CD4-positive, alpha-beta T cell treated with Interleukin-12 subunit alpha and Interleukin-12 subunit beta, for 1 hour (primary cell): ENCODE results near the gene PPP6R1.
A peak's percentile ranks its signal among the peaks of the same experiment; 100 is the strongest.

Experiments used
- DNase-seq: peaks from one replicate; pipeline ENCODE4 v3.0.0-alpha.2; 2020

The PPP6R1 gene

DNA sequence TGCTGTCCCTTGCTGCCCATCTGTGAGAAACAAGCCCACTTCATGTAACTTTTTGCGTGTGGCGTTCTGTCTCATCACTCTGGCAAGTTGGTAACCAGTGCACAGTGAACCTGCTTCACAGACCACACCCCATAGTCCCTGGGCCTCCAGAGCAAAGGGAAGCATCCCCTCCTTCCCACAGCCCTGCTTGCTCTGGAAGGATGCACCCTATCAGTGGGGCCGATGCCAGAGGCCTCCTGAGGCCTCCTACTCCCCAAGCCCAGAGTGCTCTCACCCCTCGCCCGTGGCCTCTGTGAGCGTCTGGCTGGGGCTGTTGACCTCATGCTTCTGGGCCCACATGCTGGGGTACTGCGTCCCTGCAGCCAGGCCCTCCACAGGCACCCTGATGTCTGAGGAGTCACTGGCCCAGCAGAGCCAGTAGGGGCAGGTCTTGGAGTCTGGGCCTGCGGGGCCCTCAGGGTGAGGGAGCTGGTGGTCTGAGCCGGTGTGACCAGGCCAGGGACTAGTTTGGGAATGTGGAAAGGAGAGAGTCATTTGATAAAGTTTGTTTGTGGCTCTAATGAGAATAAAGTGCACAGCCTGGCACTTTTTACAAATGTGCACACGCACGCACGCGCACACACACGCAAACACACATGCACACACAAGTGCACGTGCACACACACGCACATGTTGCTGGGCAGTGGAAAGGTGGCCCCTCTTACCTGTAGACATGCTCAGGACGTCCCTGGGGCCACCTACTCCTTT lies 35.4 kb downstream of the PPP6R1 start:
- no peak for DNase-seq

DNA sequence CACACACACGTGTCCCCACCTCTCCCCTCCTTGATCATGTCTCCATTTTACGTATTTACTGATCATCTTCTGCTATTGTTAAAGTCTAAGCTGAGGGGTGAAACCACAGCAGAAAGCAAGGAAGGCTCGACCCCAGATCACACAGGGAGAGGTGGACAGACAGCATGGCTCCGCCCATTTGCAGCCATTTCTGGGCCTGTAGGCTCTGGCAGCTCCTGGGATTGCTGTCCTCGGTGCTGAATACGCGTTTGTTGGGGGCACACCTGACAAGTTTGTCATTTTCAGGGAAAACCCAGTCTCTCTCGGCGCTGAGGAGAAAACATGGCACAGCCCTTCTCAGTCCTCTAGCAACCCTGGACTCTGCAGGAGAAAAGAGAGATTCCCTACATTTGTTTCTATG lies 38.3 kb downstream of the PPP6R1 start:
- no peak for DNase-seq

- peak; percentile 41 for DNase-seq
Observed at GRCh38 chr19:55216461-55217198, 42.2 kb downstream of the PPP6R1 start.

GRCh38 chr19:55213547-55213946 lies 45.3 kb downstream of the PPP6R1 start:
- no peak for DNase-seq

DNA sequence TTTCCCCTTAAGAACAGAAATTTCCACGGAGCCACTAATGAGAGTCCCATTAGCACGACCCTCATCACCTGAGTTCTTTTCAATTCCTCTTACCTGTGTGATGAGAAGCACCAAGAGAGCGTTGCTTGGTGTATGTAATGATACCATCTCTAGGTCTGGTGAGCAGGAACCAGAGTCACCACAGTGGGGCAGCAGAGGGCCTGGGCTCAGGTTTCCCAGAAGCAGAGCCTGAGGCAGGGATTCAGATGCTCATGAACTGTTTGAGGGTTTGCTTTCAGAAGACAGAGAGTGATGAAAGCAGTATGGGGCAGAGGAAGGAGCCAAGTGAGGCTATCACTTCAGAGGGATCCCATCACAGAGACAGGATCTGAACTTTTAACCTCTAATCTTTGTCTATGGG lies 46.4 kb downstream of the PPP6R1 start:
- peak; percentile 47 for DNase-seq

DNA sequence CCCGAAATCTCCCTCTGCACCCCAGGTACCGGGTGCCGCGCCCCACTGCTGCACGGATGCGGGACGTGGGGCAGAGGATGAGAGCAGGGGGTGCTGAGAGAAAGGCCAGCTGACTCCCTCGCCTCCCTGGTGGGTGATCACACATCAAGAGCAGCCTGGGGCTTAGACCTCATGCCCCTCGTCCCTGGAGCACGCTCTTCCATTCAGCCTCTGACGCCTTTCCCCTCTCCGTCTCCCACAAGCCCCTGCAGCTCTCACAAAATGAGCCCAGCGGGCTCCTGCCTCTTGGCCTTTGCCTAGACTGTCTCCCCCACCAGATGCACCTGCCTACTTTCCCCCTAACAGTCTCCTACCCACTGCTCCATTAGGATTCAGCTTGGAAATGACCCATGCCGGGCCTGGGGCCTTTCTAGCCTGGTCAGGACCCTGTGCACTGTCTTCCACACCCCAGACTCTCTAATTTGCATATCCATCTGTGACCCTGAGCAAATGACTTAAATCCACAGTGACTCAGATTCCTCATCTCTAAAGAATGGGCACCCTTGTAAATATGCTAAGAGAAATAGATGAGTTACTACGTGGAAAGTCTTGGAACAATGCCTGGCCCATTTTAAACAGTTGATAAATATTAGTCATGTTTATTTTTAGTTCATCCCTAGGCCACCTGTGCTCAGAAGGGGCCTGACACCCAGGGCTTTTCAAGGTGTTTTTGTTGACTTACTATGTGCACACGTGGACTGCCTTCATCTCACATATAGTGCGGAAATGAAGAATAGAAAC lies 48.9 kb downstream of the PPP6R1 start:
- no peak for DNase-seq

DNA sequence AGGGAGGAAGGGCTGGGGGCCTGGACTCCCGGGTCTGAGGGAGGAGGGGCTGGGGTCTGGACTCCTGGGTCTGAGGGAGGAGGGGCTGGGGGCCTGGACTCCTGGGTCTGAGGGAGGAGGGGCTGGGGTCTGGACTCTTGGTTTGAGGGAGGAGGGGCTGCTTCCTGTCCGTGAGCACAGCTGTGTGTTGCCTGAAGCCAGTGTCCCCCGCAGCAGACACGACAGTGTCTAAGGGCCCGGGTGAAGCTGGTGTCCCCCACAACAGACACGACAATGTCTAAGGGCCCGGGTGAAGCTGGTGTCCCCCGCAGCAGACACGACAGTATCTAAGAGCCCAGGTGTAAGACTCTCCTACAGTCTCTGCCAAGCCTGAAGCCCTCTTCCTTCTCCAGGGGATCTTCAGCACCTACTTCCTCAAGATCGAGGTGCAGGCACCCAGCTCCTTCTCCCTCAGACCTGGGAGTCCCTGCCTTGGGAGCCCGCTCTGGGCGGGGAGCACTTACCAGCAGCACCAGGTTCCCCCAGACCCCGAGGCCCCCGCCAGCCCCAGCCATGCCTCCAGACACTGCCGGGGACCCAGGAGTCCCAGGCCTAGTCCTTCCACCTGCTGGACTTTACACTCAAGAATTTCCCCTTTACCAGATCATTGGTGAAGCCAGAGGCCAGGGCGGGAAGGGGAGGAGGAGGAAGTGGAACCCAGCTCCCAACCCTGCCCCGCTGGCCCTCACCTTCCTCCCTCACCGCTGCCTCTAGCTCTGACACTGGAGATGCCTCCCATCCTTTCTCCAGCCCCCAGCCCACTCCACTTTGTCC lies 49.7 kb downstream of the PPP6R1 start, which contains the start of gene PTPRH:
Gene PTPRH, minus strand, starts transcription at position 622 of the 813 bp plus-strand sequence. Its CDS starts 68 bp downstream, at position 554.
- no peak for DNase-seq

DNA sequence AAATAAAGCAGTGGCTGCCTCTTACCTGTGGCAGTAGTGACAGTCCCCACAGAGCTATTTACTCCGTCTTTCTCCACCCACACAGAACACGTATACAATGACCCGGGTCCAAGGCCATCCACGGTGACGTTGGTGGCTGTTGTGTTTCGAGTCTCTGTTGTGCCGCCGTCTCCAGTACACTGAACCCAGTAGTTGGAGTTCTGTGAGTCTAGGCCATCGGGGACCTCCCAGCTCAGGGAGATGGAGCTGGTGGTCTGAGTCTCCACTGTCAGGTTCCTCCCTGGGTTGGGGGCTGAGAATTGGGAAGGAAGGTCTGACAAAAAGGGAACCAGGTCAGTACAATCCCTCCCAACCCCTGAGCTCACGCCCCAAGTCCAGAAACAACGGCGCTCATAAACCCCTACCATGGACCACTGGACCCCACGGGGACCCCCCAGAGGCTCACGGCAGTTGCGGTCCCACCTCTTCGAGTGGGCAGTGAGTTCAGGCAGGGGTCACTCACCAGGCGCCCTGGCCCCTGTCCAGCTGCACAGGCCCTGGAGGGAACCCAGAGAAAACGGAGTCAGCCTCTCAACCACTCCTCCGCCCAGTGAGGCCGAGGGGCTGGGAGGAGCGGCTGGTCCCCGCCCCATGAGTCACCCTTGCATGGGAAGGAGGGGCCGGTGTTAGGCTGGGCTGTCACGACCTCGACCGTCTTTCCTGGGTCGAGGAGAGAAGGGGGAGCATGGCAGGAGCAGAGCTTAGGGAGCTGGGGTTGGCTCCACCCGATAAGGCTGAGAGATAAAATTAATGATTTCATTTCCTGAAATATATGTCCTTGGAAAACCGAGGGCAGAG lies 51.9 kb downstream of the PPP6R1 start:
- no peak for DNase-seq

- DNase-seq = peak; percentile 12
Observed at GRCh38 chr19:55202199-55202598, 56.6 kb downstream of the PPP6R1 start.

DNA sequence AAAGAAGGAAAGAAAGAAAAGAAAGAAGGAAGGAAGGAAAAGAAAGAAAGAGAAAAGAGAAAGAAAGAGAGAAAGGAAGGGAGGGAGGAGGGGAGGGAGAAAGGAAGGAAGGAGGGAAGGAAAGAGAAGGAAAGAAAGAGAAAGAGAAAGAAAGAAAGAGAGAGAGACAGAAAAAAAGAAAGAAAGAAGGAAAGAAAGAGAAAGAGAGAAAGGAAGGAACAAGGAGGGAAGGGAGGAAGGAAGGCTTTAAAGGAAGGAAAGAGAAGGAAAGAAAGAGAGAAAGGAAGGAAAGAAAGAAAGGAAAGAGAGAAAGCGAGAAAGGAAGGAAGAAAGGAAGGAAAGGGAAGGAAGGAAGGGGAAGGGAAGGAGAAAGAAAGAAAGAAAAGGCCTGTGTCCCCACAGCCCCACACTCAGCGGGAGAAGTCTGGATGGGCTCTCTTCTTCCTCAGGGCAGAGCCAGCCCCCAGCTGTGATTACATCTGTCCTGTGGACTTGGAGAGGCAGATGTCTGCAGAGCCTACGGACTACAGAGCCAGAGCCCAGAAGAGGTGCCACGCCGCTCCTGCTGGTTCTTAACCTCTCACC lies 59.1 kb downstream of the PPP6R1 start:
- DNase-seq = no peak

DNA sequence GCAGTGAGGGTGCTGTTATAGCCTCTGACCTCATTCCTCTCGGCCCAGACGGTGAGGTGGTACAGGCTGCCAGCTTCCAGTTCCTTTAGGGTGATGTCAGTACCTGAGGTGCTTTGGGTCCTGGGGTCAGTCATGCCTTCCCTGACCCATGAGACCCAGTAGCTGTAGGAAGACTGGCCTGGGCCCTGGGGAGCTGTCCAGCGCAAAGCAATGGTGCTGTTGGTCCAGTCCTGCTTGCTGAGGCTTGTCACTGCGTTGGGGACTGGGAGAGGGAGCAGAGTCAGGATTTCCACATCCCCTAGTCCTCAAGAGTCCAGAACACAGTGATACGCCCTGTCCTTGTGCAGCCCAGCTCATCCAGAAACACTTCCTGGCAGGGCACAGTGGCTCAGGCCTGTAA lies 60.2 kb downstream of the PPP6R1 start:
- DNase-seq = no peak

GRCh38 chr19:55197528-55197927 lies 61.3 kb downstream of the PPP6R1 start:
- DNase-seq = no peak

- no peak for DNase-seq
Observed at GRCh38 chr19:55196803-55197202, 62.0 kb downstream of the PPP6R1 start.

DNA sequence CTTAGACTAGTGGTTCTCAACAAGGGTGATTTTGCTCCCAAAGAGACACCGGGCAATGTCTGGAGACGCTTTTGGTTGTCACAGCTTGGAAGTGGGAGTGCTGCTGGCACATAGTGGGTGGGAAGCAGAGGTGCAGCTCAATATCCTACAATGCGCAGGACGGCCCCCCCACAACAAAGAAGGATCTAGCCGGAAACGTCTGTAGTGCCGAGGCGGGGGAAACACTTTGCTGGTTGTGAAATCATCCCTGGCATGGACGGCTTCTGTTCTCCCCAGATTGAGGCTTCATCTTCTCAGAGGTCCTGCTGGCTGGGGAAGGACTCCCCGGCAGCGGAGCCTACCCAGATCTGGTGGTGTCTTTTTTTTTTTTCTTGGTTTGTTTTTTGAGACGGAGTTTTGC lies 65.3 kb downstream of the PPP6R1 start:
- no peak for DNase-seq

- no peak for DNase-seq
Observed at GRCh38 chr19:55189403-55189835, 69.4 kb downstream of the PPP6R1 start.

GRCh38 chr19:55188625-55189024 lies 70.2 kb downstream of the PPP6R1 start:
- no peak for DNase-seq

DNA sequence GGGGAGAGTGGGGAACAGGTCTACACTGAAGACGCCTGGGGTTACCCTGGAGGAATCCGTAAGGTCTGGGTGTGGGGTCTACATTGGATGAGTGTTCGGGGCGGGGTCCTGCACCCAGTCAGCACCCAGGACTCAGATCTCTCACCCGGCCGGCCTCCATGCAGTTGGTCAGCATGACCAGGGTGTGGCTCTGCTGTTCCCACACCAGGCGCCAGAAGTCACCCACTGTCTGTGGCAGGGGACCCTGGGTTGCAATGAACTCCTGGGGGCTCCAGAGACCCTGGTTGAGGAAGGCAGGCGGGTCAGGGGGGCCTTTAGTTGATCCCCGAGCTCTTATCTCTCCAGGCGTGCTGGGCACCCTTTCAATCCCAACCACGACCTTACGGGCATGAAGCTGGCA lies 72.7 kb downstream of the PPP6R1 start:
- DNase-seq = no peak

- DNase-seq = no peak
Observed at GRCh38 chr19:55181740-55182139, 77.1 kb downstream of the PPP6R1 start.
